Stimulated activated CD4-positive, alpha-beta T cell treated with anti-CD3 and anti-CD28 coated beads, TNF-alpha, amount 100 ng/mL, for 4 hours (primary cell): Measurements from ENCODE around the gene COMMD7.
A peak's percentile ranks its signal among the peaks of the same experiment; 100 is the strongest.

Experiments
- DNase-seq, 3 experiments: peaks; one replicate each; pipeline ENCODE4 v3.0.0-alpha.2; 2020; ENCODE audit warnings: low read depth in 3 of 3

COMMD7 gene

GRCh38 chr20:32743237-32744112 lies at the start of gene COMMD7:
Gene COMMD7 (minus strand): TSS chr20:32743467. CDS start chr20:32743391, 76 bp downstream.
- peak; percentile 53 to 64 (median 59) for DNase-seq

GRCh38 chr20:32792731-32793458 lies 49.6 kb upstream of the COMMD7 start:
- DNase-seq: no peak

- no peak for DNase-seq
Measured at GRCh38 chr20:32792316-32792715, 49.0 kb upstream of the COMMD7 start.

- no peak for DNase-seq
Measured at GRCh38 chr20:32790751-32791057, 47.4 kb upstream of the COMMD7 start.

GRCh38 chr20:32789896-32790750 lies 46.9 kb upstream of the COMMD7 start:
- DNase-seq: peak; percentile 41 to 63 (median 52)

- DNase-seq: no peak
Measured at GRCh38 chr20:32787168-32787567, 43.9 kb upstream of the COMMD7 start.

GRCh38 chr20:32786059-32786760 lies 42.9 kb upstream of the COMMD7 start:
- DNase-seq: no peak

GRCh38 chr20:32784369-32785080 lies 41.3 kb upstream of the COMMD7 start:
- no peak for DNase-seq

GRCh38 chr20:32780749-32781655 lies 37.7 kb upstream of the COMMD7 start:
- no peak for DNase-seq

- DNase-seq: no peak
Measured at GRCh38 chr20:32780278-32780677, 37.0 kb upstream of the COMMD7 start.

- no peak for DNase-seq
Measured at GRCh38 chr20:32779500-32780211, 36.4 kb upstream of the COMMD7 start.

- DNase-seq: no peak
Measured at GRCh38 chr20:32777177-32777956, 34.1 kb upstream of the COMMD7 start.

GRCh38 chr20:32775336-32775991 lies 32.2 kb upstream of the COMMD7 start:
- no peak for DNase-seq

GRCh38 chr20:32773855-32774254 lies 30.6 kb upstream of the COMMD7 start:
- no peak for DNase-seq

- no peak for DNase-seq
Measured at GRCh38 chr20:32773223-32773622, 30.0 kb upstream of the COMMD7 start.

- DNase-seq: no peak
Measured at GRCh38 chr20:32772046-32772445, 28.8 kb upstream of the COMMD7 start.

- no peak for DNase-seq
Measured at GRCh38 chr20:32767418-32768198, 24.3 kb upstream of the COMMD7 start.
